Measurements from ENCODE around the gene CD7. TPM values are rescaled to one million over a fixed set of nuclear protein-coding genes. Genes with fewer than 3 reads are reported as not detected.

CD7 gene
- polyA plus RNA-seq, 1 of the 3 experiments (the other 2 are of a cell fraction): 0.07 TPM

DNA sequence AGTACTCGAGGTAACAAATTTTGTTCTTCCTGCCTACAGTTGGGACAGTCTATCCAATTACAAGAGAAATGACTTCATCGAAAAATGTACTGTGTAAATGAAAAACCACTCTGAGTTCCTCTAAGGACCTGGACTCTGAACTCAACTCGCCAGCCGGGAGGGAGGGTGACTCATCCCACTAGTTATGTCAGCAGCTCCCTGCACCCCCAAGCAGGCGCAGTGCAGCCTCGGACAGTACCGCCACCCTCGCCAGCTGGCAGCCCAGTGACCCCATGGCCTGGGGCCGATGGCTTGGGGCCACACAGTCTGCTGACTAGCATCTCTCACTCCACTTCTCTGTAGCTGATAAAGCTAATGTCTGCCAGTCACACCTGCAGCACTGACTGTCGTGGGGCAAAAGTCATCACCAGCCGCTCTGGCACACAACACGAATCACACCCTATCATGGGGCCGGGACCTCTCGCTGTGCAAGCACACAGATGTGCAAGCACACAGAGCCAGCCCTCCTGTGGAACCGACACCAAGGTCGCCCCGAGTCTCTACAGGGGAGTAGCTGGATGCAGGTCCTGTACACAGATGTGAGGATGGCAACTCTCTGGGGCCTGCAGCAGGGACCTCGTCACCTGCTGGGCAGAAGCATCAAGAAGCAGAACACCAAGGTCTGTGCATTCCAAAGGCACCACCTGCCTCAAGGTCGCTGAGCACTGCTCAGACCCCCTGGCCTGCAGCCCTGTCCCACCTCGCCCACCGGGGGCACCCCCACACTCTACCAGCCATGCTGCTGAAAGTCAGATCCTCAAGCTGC lies 49.6 kb downstream of the CD7 start:
- no peak overlapping the region for H2AFZ ChIP-seq (ENCODE audit: low read depth)
- peaks cover 57 to 66% of the 10 kb centered on the region in 2 experiments for H3K36me3 ChIP-seq (replicated peaks in 1 of 2; ENCODE audit: control insufficient read depth in 1 of 2, insufficient read depth in 2 of 2, low read length in 1 of 2)
- H3K27ac ChIP-seq (ENCODE audit: low read depth in 2 of 2, low read length in 1 of 2): peak overlapping the region; percentile 50 to 92
- no peaks in the 10 kb centered on the region for H3K9me2 ChIP-seq
- peaks cover 99% of the 10 kb centered on the region for H4K20me1 ChIP-seq (ENCODE audit: insufficient read depth)
- H3F3A ChIP-seq (replicated peaks; ENCODE audit: insufficient read depth): peaks cover 28% of the 10 kb centered on the region
- H3K79me2 ChIP-seq (ENCODE audit: insufficient read depth): peaks cover 99% of the 10 kb centered on the region
- ChIA-PET POLR2A (no interaction called here), CTCF (interaction anchor here (0.8 to 3.4 kb wide), 4 partner anchors 16 to 253 kb away, joined by 3 to 14 read pairs (median 4); no protein-coding TSS in a partner anchor)
- peak overlapping the region; percentile 79 for H3K4me2 ChIP-seq
- DNase-seq: peak; percentile 66
- 32% methylated on average over 21 of the region's 21 CpGs for WGBS (ENCODE audit: low lambda C conversion rate)
- peak overlapping the region; percentile 2 to 18 for H3K4me3 ChIP-seq (ENCODE audit: low read depth in 2 of 2, low read length in 1 of 2)
- H3K4me1 ChIP-seq (ENCODE audit: control insufficient read depth in 1 of 2, insufficient read depth in 2 of 2, low read depth in 1 of 2, low read length in 1 of 2): peaks cover 47 to 49% of the 10 kb centered on the region in 2 experiments; a peak in 3 of 4 replicates
- peak; percentile 98; the same call in 1 of the 2 replicates for TF ChIP-seq FOSL2 (IDR thresholded peaks at IDR 0.05; ENCODE audit: borderline replicate concordance, low read depth)
- TF ChIP-seq FOXJ3 (CRISPR knock-in tag; IDR thresholded peaks at IDR 0.05): no peak
- no peak for TF ChIP-seq ELF1 (IDR thresholded peaks at IDR 0.05)
- TF ChIP-seq, protein P1, sequence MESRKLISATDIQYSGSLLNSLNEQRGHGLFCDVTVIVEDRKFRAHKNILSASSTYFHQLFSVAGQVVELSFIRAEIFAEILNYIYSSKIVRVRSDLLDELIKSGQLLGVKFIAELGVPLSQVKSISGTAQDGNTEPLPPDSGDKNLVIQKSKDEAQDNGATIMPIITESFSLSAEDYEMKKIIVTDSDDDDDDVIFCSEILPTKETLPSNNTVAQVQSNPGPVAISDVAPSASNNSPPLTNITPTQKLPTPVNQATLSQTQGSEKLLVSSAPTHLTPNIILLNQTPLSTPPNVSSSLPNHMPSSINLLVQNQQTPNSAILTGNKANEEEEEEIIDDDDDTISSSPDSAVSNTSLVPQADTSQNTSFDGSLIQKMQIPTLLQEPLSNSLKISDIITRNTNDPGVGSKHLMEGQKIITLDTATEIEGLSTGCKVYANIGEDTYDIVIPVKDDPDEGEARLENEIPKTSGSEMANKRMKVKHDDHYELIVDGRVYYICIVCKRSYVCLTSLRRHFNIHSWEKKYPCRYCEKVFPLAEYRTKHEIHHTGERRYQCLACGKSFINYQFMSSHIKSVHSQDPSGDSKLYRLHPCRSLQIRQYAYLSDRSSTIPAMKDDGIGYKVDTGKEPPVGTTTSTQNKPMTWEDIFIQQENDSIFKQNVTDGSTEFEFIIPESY (IDR thresholded peaks at IDR 0.05; ENCODE audit: borderline replicate concordance, low read depth): no peak
- TF ChIP-seq NFIC (IDR thresholded peaks at IDR 0.05; ENCODE audit: borderline replicate concordance): 0 out of 2 replicates have a peak, but pooled peaks have one; percentile 55
- peak; percentile 95; the same call in 1 of the 2 replicates for TF ChIP-seq JUND (IDR thresholded peaks at IDR 0.05)
- TF ChIP-seq RFX5 (IDR thresholded peaks at IDR 0.05; ENCODE audit: low read length): no peak
- TF ChIP-seq NRF1 (IDR thresholded peaks at IDR 0.05; ENCODE audit: low read depth, low read length): peak; percentile 51; the same call in 1 of the 2 replicates
- peak; percentile 87 for TF ChIP-seq SIN3A (IDR thresholded peaks at IDR 0.05; ENCODE audit: borderline replicate concordance, low read depth, low read length)
- TF ChIP-seq, protein P2, sequence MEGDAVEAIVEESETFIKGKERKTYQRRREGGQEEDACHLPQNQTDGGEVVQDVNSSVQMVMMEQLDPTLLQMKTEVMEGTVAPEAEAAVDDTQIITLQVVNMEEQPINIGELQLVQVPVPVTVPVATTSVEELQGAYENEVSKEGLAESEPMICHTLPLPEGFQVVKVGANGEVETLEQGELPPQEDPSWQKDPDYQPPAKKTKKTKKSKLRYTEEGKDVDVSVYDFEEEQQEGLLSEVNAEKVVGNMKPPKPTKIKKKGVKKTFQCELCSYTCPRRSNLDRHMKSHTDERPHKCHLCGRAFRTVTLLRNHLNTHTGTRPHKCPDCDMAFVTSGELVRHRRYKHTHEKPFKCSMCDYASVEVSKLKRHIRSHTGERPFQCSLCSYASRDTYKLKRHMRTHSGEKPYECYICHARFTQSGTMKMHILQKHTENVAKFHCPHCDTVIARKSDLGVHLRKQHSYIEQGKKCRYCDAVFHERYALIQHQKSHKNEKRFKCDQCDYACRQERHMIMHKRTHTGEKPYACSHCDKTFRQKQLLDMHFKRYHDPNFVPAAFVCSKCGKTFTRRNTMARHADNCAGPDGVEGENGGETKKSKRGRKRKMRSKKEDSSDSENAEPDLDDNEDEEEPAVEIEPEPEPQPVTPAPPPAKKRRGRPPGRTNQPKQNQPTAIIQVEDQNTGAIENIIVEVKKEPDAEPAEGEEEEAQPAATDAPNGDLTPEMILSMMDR (IDR thresholded peaks at IDR 0.05): peak; percentile 13; the same call in 1 of the 2 replicates
- no peak for TF ChIP-seq GABPA (IDR thresholded peaks at IDR 0.05; ENCODE audit: low read depth)
- TF ChIP-seq, protein P3, sequence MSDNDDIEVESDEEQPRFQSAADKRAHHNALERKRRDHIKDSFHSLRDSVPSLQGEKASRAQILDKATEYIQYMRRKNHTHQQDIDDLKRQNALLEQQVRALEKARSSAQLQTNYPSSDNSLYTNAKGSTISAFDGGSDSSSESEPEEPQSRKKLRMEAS (IDR thresholded peaks at IDR 0.05; ENCODE audit: low read depth): no peak; the same call in none of the 2 replicates
- peak; percentile 1; the same call in 1 of the 2 replicates for TF ChIP-seq TCF12 (IDR thresholded peaks at IDR 0.05)
- TF ChIP-seq, protein P4, sequence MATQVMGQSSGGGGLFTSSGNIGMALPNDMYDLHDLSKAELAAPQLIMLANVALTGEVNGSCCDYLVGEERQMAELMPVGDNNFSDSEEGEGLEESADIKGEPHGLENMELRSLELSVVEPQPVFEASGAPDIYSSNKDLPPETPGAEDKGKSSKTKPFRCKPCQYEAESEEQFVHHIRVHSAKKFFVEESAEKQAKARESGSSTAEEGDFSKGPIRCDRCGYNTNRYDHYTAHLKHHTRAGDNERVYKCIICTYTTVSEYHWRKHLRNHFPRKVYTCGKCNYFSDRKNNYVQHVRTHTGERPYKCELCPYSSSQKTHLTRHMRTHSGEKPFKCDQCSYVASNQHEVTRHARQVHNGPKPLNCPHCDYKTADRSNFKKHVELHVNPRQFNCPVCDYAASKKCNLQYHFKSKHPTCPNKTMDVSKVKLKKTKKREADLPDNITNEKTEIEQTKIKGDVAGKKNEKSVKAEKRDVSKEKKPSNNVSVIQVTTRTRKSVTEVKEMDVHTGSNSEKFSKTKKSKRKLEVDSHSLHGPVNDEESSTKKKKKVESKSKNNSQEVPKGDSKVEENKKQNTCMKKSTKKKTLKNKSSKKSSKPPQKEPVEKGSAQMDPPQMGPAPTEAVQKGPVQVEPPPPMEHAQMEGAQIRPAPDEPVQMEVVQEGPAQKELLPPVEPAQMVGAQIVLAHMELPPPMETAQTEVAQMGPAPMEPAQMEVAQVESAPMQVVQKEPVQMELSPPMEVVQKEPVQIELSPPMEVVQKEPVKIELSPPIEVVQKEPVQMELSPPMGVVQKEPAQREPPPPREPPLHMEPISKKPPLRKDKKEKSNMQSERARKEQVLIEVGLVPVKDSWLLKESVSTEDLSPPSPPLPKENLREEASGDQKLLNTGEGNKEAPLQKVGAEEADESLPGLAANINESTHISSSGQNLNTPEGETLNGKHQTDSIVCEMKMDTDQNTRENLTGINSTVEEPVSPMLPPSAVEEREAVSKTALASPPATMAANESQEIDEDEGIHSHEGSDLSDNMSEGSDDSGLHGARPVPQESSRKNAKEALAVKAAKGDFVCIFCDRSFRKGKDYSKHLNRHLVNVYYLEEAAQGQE (IDR thresholded peaks at IDR 0.05; ENCODE audit: low read depth, low read length): peak; percentile 8; the same call in 1 of the 2 replicates
- TF ChIP-seq, protein P5, sequence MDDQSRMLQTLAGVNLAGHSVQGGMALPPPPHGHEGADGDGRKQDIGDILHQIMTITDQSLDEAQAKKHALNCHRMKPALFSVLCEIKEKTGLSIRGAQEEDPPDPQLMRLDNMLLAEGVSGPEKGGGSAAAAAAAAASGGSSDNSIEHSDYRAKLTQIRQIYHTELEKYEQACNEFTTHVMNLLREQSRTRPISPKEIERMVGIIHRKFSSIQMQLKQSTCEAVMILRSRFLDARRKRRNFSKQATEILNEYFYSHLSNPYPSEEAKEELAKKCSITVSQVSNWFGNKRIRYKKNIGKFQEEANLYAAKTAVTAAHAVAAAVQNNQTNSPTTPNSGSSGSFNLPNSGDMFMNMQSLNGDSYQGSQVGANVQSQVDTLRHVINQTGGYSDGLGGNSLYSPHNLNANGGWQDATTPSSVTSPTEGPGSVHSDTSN (IDR thresholded peaks at IDR 0.05): peak; percentile 64
- no peak for TF ChIP-seq MXI1 (IDR thresholded peaks at IDR 0.05; ENCODE audit: low read depth, low read length)
- TF ChIP-seq EP300 (IDR thresholded peaks at IDR 0.05; ENCODE audit: borderline replicate concordance in 1 of 2, low read depth in 1 of 2, low read length in 1 of 2): no peak
- H3K27me3 ChIP-seq (ENCODE audit: insufficient read depth): no peaks in the 10 kb centered on the region
- peak overlapping the region; percentile 54 for H3K9ac ChIP-seq
- H3K9me3 ChIP-seq: no peaks in the 10 kb centered on the region

All from SK-N-SH (cell line).